ENCODE measurements around the gene STK32C.
"Not testable (repeated sequence)": the region's sequence is repeated elsewhere in the genome, so short reads cannot be mapped to it uniquely, and the experiment has no call there.

GRCh38 chr10:132220996-132221395 is 86.8 kb downstream of the STK32C start:
- not testable (repeated sequence) for TF ChIP-seq CTCF (conservative IDR thresholded peaks at IDR 0.05); EZH2 (IDR thresholded peaks at IDR 0.05; ENCODE audit: low read depth)
